HL-60 (cell line): Measurements from ENCODE around the gene CDC42BPA.

ENCODE experiments used
- DNase-seq, 2 experiments: peaks; one replicate each; pipeline ENCODE4 v3.0.0-alpha.2; 2010 to 2020; ENCODE audit warnings: low read depth in 1 of 2, low spot score in 1 of 2
- H3K27ac ChIP-seq: fragments of 250-450 bp; sonication (Bioruptor Pico); replicated peaks from 2 replicates; pipeline ENCODE4 v1.5.1; 2020; ENCODE audit warnings: mild to moderate bottlenecking, moderate library complexity
- H3K27me3 ChIP-seq: fragments of 250-450 bp; sonication (Bioruptor Pico); 2 replicates; pipeline ENCODE4 v1.5.1; 2021; ENCODE audit warnings: mild to moderate bottlenecking, moderate library complexity; ENCODE audit not compliant: insufficient read depth, poor library complexity, severe bottlenecking
- H3K4me3 ChIP-seq: replicated peaks from 2 replicates; pipeline ENCODE4 v1.5.1; 2011; ENCODE audit warnings: mild to moderate bottlenecking, control low read depth, low read length; ENCODE audit not compliant: insufficient read depth
- GABPA ChIP-seq: IDR thresholded peaks from 2 replicates; pipeline ENCODE4 v1.6.1; 2012; ENCODE audit warnings: low read depth
- POLR2AphosphoS5 ChIP-seq: IDR thresholded peaks from 2 replicates; pipeline ENCODE4 v1.6.1; 2012; ENCODE audit warnings: low read depth
- SPI1 ChIP-seq: IDR thresholded peaks from 2 replicates; pipeline ENCODE4 v1.6.1; 2012; ENCODE audit warnings: low read depth, mild to moderate bottlenecking, borderline replicate concordance
- TF ChIP-seq, protein P1 (sequence below): IDR thresholded peaks from one replicate; pipeline ENCODE4 v1.5.1; 2011; ENCODE audit warnings: low read length, control low read depth, inconsistent platforms; ENCODE audit not compliant: insufficient read depth
- TF ChIP-seq, protein P2 (sequence below): IDR thresholded peaks from 2 replicates; pipeline ENCODE4 v1.6.1; 2012; ENCODE audit warnings: low read depth; ENCODE audit not compliant: insufficient replicate concordance

The CDC42BPA gene

DNA sequence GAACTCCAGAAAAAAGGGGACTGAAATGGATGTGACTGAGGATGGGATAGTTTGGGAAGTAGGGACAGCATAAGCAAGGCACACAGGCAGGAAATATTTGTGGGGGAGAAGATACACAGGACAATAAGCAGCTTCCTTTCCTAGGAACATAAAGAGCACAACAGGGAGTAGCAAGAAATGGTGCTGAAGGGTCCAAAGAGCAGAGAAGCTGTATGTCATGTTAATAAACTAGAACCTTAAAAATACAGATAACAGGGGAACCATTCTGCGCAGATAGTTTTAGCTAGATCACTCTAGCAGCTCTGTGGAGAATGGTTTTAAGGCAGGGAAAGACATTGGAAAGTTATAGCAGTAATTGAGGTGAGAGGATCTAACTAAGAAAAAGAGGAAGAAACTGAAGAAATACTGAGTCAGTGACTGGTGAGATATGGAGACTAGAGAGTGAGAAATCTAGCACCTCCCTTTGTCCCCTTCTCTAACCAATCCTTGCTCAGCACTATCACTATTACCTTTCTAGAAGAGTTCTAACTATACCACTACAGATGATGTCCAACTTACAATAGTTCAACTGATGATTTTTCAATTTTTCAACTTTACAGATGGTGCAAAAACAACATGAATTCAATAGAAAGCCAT, 95.0 kb downstream of the CDC42BPA start:
- Histone ChIP-seq H3K27ac (no peak overlapping the region), H3K27me3 (no peaks in the 10 kb centered on the region), H3K4me3 (no peak overlapping the region)
- no peak for TF ChIP-seq SPI1
- no peak for TF ChIP-seq POLR2AphosphoS5
- TF ChIP-seq, protein P1, sequence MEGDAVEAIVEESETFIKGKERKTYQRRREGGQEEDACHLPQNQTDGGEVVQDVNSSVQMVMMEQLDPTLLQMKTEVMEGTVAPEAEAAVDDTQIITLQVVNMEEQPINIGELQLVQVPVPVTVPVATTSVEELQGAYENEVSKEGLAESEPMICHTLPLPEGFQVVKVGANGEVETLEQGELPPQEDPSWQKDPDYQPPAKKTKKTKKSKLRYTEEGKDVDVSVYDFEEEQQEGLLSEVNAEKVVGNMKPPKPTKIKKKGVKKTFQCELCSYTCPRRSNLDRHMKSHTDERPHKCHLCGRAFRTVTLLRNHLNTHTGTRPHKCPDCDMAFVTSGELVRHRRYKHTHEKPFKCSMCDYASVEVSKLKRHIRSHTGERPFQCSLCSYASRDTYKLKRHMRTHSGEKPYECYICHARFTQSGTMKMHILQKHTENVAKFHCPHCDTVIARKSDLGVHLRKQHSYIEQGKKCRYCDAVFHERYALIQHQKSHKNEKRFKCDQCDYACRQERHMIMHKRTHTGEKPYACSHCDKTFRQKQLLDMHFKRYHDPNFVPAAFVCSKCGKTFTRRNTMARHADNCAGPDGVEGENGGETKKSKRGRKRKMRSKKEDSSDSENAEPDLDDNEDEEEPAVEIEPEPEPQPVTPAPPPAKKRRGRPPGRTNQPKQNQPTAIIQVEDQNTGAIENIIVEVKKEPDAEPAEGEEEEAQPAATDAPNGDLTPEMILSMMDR: no peak
- no peak for TF ChIP-seq GABPA
- DNase-seq: no peak

DNA sequence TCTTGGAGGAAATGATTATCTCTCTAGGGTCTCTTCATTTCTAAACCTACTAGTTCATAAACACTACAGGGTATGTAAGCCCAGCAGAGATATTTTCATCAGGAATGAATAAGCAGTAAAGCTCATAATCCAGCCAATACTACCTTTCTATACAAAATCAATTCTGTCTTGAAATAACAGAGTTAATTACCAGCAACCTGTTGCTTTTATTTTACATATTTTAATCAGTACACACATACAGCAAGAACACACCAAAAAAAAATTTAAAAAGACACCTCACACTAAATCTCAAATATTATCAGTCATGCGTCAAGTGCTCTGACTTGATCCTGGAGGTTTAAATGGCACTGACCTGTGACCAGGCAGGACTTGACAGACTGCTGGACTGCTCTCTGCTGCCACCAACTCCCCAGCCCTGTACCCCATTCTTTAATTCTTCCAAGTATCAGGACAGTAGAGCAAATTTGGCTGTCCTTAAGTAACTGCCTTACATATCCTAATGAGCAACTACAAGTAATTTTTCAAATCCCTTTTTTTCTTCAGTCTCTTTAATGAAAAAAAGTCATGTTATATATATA, 98.5 kb downstream of the CDC42BPA start:
- no peak overlapping the region for H3K4me3 ChIP-seq
- H3K27ac ChIP-seq: no peak overlapping the region
- DNase-seq: no peak
- no peak for TF ChIP-seq GABPA
- no peak for TF ChIP-seq POLR2AphosphoS5
- TF ChIP-seq, protein P2, sequence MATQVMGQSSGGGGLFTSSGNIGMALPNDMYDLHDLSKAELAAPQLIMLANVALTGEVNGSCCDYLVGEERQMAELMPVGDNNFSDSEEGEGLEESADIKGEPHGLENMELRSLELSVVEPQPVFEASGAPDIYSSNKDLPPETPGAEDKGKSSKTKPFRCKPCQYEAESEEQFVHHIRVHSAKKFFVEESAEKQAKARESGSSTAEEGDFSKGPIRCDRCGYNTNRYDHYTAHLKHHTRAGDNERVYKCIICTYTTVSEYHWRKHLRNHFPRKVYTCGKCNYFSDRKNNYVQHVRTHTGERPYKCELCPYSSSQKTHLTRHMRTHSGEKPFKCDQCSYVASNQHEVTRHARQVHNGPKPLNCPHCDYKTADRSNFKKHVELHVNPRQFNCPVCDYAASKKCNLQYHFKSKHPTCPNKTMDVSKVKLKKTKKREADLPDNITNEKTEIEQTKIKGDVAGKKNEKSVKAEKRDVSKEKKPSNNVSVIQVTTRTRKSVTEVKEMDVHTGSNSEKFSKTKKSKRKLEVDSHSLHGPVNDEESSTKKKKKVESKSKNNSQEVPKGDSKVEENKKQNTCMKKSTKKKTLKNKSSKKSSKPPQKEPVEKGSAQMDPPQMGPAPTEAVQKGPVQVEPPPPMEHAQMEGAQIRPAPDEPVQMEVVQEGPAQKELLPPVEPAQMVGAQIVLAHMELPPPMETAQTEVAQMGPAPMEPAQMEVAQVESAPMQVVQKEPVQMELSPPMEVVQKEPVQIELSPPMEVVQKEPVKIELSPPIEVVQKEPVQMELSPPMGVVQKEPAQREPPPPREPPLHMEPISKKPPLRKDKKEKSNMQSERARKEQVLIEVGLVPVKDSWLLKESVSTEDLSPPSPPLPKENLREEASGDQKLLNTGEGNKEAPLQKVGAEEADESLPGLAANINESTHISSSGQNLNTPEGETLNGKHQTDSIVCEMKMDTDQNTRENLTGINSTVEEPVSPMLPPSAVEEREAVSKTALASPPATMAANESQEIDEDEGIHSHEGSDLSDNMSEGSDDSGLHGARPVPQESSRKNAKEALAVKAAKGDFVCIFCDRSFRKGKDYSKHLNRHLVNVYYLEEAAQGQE: no peak
- TF ChIP-seq, protein P1: no peak
- TF ChIP-seq SPI1: no peak
- H3K27me3 ChIP-seq: no peaks in the 10 kb centered on the region

DNA sequence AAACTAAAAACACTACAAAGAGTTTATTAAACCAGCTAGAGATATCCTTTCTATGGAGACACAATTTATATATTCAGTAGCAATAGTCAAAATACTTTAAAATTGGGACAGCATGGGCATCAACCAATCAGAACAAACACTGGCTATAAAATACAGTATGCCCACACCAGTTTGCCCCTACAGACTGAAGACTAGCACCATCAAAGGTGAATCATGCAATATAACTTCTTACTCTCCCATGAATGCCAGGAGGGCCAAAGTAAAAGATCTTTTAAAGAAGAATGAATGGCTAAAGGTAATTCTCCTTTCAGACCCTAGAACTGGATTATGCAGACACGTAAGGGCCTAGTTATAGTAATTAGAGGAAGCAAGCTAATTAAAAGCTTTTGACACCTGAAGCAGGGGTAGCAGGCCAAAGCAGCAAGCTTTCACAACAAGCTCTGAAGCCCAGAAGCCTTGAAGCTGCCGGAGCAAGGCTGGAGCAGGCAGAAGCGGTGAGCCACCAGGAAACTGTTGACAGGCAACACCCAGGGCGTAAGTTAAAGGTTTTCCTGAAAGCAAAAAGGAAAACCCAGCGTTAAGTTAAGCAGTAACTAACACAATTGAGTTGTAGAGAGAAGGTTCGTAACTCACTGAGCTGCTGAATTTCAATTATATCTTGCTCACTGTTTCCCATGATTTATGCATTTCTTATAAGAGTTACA, 99.3 kb downstream of the CDC42BPA start:
- Histone ChIP-seq H3K27me3 (no peaks in the 10 kb centered on the region), H3K4me3 (no peak overlapping the region), H3K27ac (no peak overlapping the region)
- DNase-seq: no peak
- TF ChIP-seq, protein P1: no peak
- TF ChIP-seq, protein P2: no peak
- TF ChIP-seq SPI1 (no peak), GABPA (no peak), POLR2AphosphoS5 (no peak)
